Heart left ventricle (tissue), 13 donors: ENCODE measurements around the gene RPP14.

ENCODE experiments used
- POLR2A ChIP-seq, 2 donors: fragments of 450-650 bp; IDR thresholded peaks; one replicate each; pipeline ENCODE4 v1.6.1; 2017; ENCODE audit warnings: antibody characterized with exemption in 2 of 2, mild to moderate bottlenecking in 2 of 2, moderate library complexity in 2 of 2
- TF ChIP-seq, protein P1 (sequence below), 12 donors: fragments of 200-600 bp; sonication (generic) in 4 of 12; IDR thresholded peaks; one replicate each; pipeline versions ENCODE4 v1.5.0 to v1.8.0; 2018 to 2022; ENCODE audit warnings: antibody characterized with exemption in 12 of 12, mild to moderate bottlenecking in 5 of 12
- donor health status: ischemic (EF 13 %, LVEDD 7.1; RV severe dilation, severe dysfunction).
- donor health status: DM: no; HTN: yes; CAD: no.
- donor health status: DM: no; HTN: no; CAD: no.
- donor health status: ischemic (EF 25% LVEDD 6.9; RV normal size, moderate dysfunction).
- donor health status: ischemic (EF 25% LVEDD 5.7; RV mildly dilated, moderate dysfunction).
- donor health status: ischemic (EF 35%, LVEDD 5.7; RV mildly dilated, moderate dysfunction).
- donor health status: nonischemic (EF 11% LVEDD 7.7; RV severe dilation, severe dysfunction).
- donor health status: DM: yes; HTN: yes; CAD: no.
- donor health status: PGD.
- donor health status: ischemic (EF 29% LVEDD 5.4; RV normal size, mild dysfunction).
- donor health status: nonischemic (EF 23%, LVEDD 6.1; RV moderate dilation, normal function).

DNA sequence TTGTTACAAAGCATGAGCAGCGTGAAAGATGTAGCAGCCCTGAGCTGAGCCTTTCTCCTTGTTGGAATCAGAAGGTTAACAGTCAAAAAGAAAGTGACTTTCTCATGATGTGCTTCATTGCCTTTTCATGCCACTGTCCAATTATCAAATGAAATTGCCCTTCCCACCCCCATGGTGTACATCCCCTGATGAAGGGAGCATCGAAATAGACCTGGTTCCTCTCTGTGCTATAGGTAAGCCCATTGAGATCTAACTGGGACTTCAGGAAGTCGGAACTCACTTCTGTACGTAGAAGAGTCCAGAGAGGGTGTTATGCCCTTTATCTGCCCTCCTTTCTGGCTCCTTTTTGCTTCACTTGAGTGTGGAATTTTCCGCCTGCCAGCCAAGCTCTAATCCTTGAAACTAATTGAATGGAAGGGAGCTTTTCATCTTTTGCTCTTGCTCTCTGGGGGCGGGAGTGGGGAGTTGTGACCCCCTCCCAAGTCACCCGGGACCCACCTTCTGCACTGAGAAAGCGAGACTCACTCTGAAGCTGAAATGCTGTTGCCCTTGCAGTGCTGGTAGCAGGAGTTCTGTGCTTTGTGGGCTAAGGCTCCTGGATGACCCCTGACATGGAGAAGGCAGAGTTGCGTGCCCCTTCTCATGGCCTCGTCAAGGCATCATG, 47.5 kb upstream of the RPP14 start:
- TF ChIP-seq, protein P1, sequence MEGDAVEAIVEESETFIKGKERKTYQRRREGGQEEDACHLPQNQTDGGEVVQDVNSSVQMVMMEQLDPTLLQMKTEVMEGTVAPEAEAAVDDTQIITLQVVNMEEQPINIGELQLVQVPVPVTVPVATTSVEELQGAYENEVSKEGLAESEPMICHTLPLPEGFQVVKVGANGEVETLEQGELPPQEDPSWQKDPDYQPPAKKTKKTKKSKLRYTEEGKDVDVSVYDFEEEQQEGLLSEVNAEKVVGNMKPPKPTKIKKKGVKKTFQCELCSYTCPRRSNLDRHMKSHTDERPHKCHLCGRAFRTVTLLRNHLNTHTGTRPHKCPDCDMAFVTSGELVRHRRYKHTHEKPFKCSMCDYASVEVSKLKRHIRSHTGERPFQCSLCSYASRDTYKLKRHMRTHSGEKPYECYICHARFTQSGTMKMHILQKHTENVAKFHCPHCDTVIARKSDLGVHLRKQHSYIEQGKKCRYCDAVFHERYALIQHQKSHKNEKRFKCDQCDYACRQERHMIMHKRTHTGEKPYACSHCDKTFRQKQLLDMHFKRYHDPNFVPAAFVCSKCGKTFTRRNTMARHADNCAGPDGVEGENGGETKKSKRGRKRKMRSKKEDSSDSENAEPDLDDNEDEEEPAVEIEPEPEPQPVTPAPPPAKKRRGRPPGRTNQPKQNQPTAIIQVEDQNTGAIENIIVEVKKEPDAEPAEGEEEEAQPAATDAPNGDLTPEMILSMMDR (IDR thresholded peaks at IDR 0.05), result no peak
- no peak for TF ChIP-seq POLR2A (IDR thresholded peaks at IDR 0.05)
